HG03469 (cell line): Measurements from ENCODE around the gene ZC3H12C.
A peak's percentile ranks its signal among the peaks of the same experiment; 100 is the strongest.

ENCODE experiments used
- ATAC-seq: cut with Tn5 transposase; IDR thresholded peaks from one replicate; pipeline ENCODE4 v1.9.1; 2021; ENCODE audit warnings: mild to moderate bottlenecking, moderate library complexity, moderate number of reproducible peaks; ENCODE audit not compliant: unreplicated experiment

Gene ZC3H12C

GRCh38 chr11:110147962-110148709 is 54.9 kb downstream of the ZC3H12C start:
- no peak for ATAC-seq

DNA sequence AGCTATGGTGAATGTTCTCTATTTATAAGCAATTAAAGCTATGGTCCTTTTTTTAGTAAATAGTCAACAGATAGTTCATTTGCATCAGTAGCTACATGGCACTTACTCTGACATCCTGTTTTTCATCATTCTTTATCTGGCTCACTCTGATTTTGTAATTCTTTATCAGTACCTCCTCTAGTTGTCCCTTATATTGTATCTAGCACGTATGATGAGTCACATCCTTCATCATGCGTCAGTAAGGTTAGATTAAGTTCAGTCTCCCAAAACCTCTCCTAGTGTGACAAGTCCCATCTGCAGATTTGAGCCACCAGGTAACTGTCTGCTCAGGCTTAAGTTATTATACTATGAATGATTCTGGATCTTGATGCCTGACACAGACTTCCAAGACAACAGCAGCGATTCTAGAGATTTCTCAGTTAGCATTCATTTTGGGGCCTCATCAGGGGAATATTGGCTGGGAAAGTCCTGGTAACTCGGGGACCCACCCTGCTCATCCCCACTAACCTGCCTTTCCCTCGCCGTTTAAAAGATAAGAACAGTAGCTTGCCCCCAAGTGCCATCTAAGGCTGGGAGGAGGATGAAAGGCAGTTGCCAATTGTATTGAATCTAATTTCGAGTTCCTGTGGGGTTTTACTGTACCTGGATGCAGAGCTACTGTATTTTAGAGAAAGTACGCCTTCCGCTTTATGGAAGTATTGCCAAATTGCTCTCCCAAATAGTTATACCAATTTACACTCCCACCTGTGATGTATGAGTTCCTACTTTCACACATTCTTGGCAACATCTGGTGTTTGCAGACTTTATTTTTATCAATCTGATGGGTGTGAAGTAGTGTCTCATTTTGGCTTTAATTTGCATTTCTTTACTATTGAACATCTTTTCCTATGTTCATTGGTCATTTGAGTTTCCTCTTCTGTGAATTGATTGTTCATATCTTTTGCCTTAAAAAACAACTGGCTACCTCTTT is 55.9 kb downstream of the ZC3H12C start:
- peak; percentile 43 for ATAC-seq

GRCh38 chr11:110152199-110152598 is 59.0 kb downstream of the ZC3H12C start:
- ATAC-seq: no peak

DNA sequence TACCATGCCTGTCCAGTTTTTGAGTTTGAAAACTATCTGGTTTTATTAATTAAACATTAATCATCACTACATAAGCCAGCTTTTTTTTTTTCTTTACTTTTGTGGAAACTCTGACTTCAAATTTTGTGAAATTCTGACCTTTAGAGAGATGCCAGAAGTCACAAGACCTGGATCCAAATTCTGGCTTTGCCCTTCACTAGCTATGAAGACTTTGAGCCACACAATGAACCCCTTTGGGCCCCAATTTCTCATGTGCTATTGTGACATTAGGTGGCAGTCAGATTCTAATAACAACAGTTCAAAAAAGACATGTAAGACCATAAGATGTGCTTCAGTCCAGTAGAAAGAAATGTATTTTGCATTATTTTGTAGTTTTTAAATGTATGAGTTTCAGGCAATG is 60.3 kb downstream of the ZC3H12C start:
- no peak for ATAC-seq

GRCh38 chr11:110156503-110156902 is 63.3 kb downstream of the ZC3H12C start:
- no peak for ATAC-seq

DNA sequence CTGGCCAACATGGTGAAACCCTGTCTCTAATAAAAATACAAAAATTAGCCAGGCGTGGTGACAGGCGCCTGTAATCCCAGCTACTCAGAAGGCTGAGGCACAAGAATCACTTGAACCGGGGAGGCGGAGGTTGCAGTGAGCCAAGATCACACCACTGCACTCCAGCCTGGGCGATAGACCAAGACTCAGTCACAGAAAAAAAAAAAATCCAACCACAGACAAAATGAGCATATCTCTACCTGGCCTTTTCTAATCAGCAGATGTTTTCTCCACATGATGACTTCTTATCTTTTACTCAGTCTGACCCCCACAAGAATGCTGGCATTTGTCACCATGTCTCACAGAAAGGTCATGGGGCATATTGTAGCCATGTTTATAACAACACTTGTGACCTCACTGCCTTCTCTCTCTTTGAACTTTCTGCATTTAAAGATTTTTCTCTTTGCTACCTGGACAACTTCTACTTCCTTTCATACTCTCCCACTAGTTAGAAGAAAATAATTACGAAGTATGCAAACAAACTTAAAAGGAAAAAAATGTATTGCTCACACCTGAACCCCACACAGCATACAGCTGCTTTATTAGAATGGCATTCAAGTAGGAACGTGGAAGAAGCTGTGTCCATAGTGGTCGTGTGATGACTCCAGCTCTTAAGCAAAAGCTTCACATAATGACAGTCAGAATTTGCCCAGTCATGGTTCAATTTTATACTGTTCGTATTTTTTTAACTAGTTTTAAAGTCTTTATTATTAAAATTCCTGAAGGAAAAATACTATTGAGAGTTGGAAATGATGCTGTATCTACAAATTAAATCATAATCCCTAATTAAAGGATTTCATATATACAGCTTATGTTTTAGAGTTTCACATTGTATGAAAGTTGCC is 65.4 kb downstream of the ZC3H12C start:
- no peak for ATAC-seq

- ATAC-seq: no peak
Observed at GRCh38 chr11:110159476-110159875, 66.3 kb downstream of the ZC3H12C start.

DNA sequence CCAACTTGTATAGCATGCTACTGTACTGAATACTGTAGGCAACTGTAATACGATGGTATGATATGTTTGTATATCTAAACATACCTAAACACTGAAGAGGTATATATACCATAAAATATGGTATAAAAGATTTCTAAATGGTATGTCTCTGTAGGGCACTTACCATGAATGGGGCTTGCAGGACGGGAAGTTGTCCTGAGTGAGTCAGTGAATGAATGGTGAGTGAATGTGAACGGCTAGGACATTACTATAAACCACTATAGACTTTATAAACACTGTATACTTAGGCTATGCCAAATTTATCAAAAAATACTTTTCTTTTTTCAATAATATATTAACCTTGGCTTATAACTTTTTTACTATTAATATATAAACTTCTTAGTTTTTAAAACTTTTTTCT is 66.8 kb downstream of the ZC3H12C start:
- no peak for ATAC-seq

DNA sequence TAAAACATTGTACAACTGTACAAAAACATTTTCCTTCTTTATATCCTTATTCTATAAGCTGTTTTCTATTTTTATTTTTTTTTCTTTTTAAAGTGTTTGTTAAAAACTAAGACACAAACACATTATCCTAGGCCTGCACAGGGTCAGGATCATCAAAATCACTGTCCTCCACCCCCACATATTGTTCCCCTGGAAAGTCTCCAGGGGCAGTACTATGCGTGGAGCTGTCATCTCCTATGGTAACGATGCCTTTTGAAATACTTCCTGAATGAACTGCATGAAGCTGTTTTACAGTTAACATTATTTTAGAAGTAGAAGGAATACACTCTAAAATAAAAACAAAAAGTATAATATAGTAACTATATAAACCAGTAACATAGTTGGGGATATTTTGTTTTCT is 67.2 kb downstream of the ZC3H12C start:
- ATAC-seq: no peak

- no peak for ATAC-seq
Observed at GRCh38 chr11:110161061-110161460, 67.9 kb downstream of the ZC3H12C start.

DNA sequence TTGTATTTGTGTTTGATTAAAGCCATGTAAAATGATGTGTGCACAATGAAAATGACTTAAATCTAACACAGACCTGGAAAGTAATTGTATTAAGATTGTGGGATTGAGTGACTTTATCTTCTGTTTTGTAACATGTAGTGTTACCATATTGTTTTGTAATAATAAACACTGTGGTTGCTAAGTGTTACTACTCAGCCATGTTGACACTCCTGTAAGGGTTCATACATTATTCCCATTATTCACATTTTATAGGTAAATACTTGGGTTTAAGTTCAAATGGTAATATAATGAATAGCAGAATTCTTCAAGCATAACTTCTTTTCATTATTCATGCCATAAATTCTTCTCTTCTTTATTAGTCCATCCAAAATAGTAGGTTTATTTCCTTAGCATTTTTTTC is 69.0 kb downstream of the ZC3H12C start:
- ATAC-seq: no peak

GRCh38 chr11:110165039-110165925 is 72.1 kb downstream of the ZC3H12C start:
- ATAC-seq: no peak

DNA sequence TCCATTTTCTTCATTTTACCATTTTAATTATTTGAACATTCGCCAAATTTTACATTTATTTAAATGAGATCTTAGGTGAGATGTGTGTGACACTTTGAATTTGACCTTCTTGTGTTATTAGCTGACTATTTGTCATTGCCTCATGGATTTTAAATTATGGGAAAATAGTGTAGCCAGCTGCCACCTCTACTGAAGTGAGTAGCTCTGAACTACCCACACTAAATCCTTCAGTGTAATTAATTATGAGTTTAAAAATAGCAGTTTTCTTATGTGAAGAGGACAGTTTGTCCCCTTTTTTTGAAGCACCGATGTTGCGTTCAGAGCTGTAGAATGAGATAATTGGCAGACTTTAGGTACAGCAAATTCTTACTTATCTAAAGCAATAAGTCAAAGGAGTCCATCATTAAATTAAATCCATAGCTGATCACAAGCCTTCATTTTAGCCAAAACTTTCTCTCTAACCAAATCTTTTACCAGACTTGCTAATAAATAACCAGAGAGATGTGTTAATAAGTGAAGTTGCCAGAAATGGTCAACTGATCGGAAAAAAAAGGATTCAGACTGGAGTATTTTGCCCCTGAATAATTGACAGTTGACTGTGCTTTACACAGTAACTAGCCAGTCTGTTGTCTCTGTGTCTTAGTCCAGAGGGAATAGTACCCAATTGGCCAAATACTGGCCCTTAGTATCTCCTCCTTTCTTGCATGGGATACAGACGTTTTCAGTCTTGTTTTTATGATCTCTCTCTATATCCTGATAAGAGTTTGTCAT is 75.0 kb downstream of the ZC3H12C start:
- no peak for ATAC-seq

DNA sequence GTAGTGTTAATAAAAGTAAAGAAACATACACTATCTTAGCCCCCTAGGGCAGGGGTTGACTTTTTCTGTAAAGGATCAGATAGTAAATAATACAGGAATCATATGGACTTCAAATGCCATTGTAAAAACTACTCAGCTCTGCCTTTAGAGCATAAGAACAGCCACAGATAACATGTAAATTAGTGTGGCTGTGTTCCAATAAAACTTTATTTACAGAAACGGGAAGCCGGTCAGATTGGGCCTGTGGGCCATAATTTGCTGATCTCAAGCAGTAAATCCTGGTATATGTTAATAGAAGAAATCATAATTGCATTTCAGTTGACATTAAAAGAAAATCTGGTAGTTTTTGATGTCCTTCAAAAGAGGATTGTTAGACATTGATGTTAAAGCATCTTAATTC is 76.5 kb downstream of the ZC3H12C start:
- ATAC-seq: no peak

- no peak for ATAC-seq
Observed at GRCh38 chr11:110172468-110173065, 79.4 kb downstream of the ZC3H12C start.

GRCh38 chr11:110173811-110174644 is 80.8 kb downstream of the ZC3H12C start:
- peak; percentile 37 for ATAC-seq

DNA sequence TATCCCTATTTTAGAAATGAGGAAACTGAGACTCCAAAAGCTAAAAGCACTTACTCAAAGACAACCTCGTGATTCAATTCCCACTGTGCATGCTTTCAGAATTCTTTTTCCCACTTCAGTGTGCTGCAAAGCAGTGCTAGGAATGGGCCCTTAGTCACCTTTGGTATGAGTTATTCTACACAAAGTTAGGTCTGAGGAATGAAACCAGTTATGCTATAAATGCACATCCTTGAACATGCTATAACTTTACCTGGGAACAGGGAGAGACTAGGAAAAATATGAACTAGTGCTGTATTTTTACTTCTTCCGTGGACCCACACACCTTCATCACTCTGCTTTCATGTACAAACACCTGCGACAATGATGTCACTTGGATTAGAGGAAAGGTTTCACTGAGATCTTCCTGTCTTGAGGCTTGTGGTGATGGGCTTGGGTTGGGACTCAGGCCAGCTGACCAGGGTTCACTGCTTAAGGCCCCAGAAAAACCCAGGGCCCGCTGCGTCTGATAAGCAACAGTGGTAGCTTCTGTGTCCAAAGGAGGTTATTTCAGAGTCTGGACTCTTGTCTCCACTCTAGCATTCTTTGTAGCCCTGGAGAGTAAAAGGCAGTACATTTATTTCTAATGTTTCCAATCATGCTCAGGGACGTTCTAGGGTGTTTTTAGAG is 81.6 kb downstream of the ZC3H12C start:
- ATAC-seq: no peak
